Measurements from ENCODE around the gene IZUMO4. TPM values are rescaled to one million over a fixed set of nuclear protein-coding genes. Genes with fewer than 3 reads are reported as not detected.

IZUMO4 gene
- total RNA-seq, 1 donor from 2014 or later, result 8.9 TPM

GRCh38 chr19:2101417-2102335 lies 5.0 kb downstream of the IZUMO4 start:
- intact Hi-C loops (cut with micrococcal nuclease), result no loop called here

- intact Hi-C loops (cut with micrococcal nuclease), result no loop called here
Observed at GRCh38 chr19:2103045-2103707, 6.5 kb downstream of the IZUMO4 start.

GRCh38 chr19:2108251-2109016 lies 11.7 kb downstream of the IZUMO4 start:
- intact Hi-C loops (cut with micrococcal nuclease), result no loop called here

- intact Hi-C loops (cut with micrococcal nuclease), result no loop called here
Observed at GRCh38 chr19:2109046-2109864, 12.5 kb downstream of the IZUMO4 start.

GRCh38 chr19:2110822-2111221 lies 14.1 kb downstream of the IZUMO4 start:
- intact Hi-C loops (cut with micrococcal nuclease), result no loop called here

GRCh38 chr19:2111425-2111824 lies 14.7 kb downstream of the IZUMO4 start:
- intact Hi-C loops (cut with micrococcal nuclease), result no loop called here

- intact Hi-C loops (cut with micrococcal nuclease), result no loop called here
Observed at GRCh38 chr19:2111886-2112285, 15.2 kb downstream of the IZUMO4 start.

- intact Hi-C loops (cut with micrococcal nuclease), result no loop called here
Observed at GRCh38 chr19:2112516-2113320, 16.0 kb downstream of the IZUMO4 start.

GRCh38 chr19:2113439-2114211 lies 16.9 kb downstream of the IZUMO4 start:
- intact Hi-C loops (cut with micrococcal nuclease), result no loop called here

GRCh38 chr19:2114218-2114617 lies 17.5 kb downstream of the IZUMO4 start:
- intact Hi-C loops (cut with micrococcal nuclease), result no loop called here

- intact Hi-C loops (cut with micrococcal nuclease), result no loop called here
Observed at GRCh38 chr19:2114821-2115220, 18.1 kb downstream of the IZUMO4 start.

- intact Hi-C loops (cut with micrococcal nuclease), result no loop called here
Observed at GRCh38 chr19:2115324-2115723, 18.6 kb downstream of the IZUMO4 start.

GRCh38 chr19:2115911-2116426 lies 19.3 kb downstream of the IZUMO4 start:
- intact Hi-C loops (cut with micrococcal nuclease), result no loop called here

GRCh38 chr19:2116507-2116906 lies 19.8 kb downstream of the IZUMO4 start:
- intact Hi-C loops (cut with micrococcal nuclease), result no loop called here

GRCh38 chr19:2117215-2117960 lies 20.7 kb downstream of the IZUMO4 start:
- intact Hi-C loops (cut with micrococcal nuclease), result no loop called here

- intact Hi-C loops (cut with micrococcal nuclease), result no loop called here
Observed at GRCh38 chr19:2118438-2118837, 21.7 kb downstream of the IZUMO4 start.

- intact Hi-C loops (cut with micrococcal nuclease), result no loop called here
Observed at GRCh38 chr19:2119921-2120785, 23.4 kb downstream of the IZUMO4 start.
